HL-60/S4 treated with retinoic acid at 250 ng/mL for 4 days and 3 days (cell line): ENCODE measurements around the gene ARID3A.
"Not testable (repeated sequence)": the region's sequence is repeated elsewhere in the genome, so short reads cannot be mapped to it uniquely, and the experiment has no call there.

Source experiments
- in situ Hi-C: fragments of 300-500 bp; cut with MboI; formaldehyde crosslinking; loops from 2 replicates; pipeline ENCODE4 v1.7.0; 2022; ENCODE audit warnings: low sequenced_read_pairs

Gene ARID3A

GRCh38 chr19:925526-926322, at the start of gene ARID3A:
ARID3A (plus strand) TSS chr19:926035; CDS start chr19:929529, 3,494 bp downstream.
- in situ Hi-C loops = no loop called here

GRCh38 chr19:876089-876488, 49.7 kb upstream of the ARID3A start:
- in situ Hi-C loops = no loop called here

GRCh38 chr19:876780-877314, 49.0 kb upstream of the ARID3A start:
- in situ Hi-C loops = no loop called here

GRCh38 chr19:877992-878660, 47.7 kb upstream of the ARID3A start:
- in situ Hi-C loops = not testable (repeated sequence)

GRCh38 chr19:878751-879561, 46.9 kb upstream of the ARID3A start:
- in situ Hi-C loops = not testable (repeated sequence)

- in situ Hi-C loops = no loop called here
These were observed 46.0 kb upstream of the ARID3A start for GRCh38 chr19:879711-880438.

- in situ Hi-C loops = no loop called here
These were observed 44.3 kb upstream of the ARID3A start for GRCh38 chr19:881385-882071.

- in situ Hi-C loops = no loop called here
These were observed 42.9 kb upstream of the ARID3A start for GRCh38 chr19:882871-883497.

- in situ Hi-C loops = no loop called here
These were observed 42.1 kb upstream of the ARID3A start for GRCh38 chr19:883661-884211.

GRCh38 chr19:884420-885211, 41.2 kb upstream of the ARID3A start:
- in situ Hi-C loops = no loop called here

- in situ Hi-C loops = no loop called here
These were observed 40.2 kb upstream of the ARID3A start for GRCh38 chr19:885536-886224.

- in situ Hi-C loops = no loop called here
These were observed 38.8 kb upstream of the ARID3A start for GRCh38 chr19:887072-887471.

GRCh38 chr19:887599-887998, 38.2 kb upstream of the ARID3A start:
- in situ Hi-C loops = no loop called here

- in situ Hi-C loops = no loop called here
These were observed 37.1 kb upstream of the ARID3A start for GRCh38 chr19:888581-889385.

- in situ Hi-C loops = no loop called here
These were observed 36.1 kb upstream of the ARID3A start for GRCh38 chr19:889662-890295.

GRCh38 chr19:890831-891230, 35.0 kb upstream of the ARID3A start:
- in situ Hi-C loops = no loop called here
